ENCODE measurements around the gene TMCC1. TPM values are rescaled to one million over a fixed set of nuclear protein-coding genes. Genes with fewer than 3 reads are reported as not detected.
"Not testable (repeated sequence)": the region's sequence is repeated elsewhere in the genome, so short reads cannot be mapped to it uniquely, and the experiment has no call there.

TMCC1 gene
- total RNA-seq, 2 donors from 2014 or later: 10.1 to 13.2 TPM

DNA sequence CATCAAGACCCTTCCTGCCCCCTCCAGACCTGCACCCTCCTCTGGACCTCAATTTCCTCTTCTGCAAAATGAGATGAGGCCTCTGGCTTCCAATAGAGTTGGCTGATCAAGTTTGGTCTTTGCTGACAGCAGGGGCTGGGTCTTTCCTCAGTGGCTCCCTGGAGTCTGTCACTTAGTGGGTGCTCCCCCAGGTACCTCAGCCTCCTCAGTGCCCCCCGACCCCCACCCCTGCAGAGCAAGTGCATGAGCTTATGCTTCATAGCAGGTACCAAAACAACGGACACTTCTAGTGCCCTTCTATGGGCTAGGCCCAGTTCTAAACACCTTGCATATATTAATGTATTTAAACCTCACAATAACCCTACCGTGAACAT, 280.2 kb downstream of the TMCC1 start:
- DNase-seq: no peak
- no peak overlapping the region for H3K27ac ChIP-seq
- intact Hi-C loops (cut with DNase I): loop anchor here (10.0 kb wide), 1 partner anchor 129 kb away; no protein-coding TSS in a partner anchor
- H3K27me3 ChIP-seq: no peaks in the 10 kb centered on the region
- H3K4me1 ChIP-seq: peaks cover 15% of the 10 kb centered on the region
- no peak for ATAC-seq
- no peaks in the 10 kb centered on the region for H3K9me3 ChIP-seq
- H3K4me3 ChIP-seq: no peak overlapping the region
- 73 to 75% methylated on average over 3 of the region's 3 CpGs for WGBS, 2 donors
- H3K36me3 ChIP-seq (replicated peaks in 1 of 2; ENCODE audit: insufficient read depth in 1 of 2, low read depth in 2 of 2): no peaks in the 10 kb centered on the region
- TF ChIP-seq, protein P1, sequence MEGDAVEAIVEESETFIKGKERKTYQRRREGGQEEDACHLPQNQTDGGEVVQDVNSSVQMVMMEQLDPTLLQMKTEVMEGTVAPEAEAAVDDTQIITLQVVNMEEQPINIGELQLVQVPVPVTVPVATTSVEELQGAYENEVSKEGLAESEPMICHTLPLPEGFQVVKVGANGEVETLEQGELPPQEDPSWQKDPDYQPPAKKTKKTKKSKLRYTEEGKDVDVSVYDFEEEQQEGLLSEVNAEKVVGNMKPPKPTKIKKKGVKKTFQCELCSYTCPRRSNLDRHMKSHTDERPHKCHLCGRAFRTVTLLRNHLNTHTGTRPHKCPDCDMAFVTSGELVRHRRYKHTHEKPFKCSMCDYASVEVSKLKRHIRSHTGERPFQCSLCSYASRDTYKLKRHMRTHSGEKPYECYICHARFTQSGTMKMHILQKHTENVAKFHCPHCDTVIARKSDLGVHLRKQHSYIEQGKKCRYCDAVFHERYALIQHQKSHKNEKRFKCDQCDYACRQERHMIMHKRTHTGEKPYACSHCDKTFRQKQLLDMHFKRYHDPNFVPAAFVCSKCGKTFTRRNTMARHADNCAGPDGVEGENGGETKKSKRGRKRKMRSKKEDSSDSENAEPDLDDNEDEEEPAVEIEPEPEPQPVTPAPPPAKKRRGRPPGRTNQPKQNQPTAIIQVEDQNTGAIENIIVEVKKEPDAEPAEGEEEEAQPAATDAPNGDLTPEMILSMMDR (IDR thresholded peaks at IDR 0.05): no peak
- TF ChIP-seq POLR2A (IDR thresholded peaks at IDR 0.05): no peak

DNA sequence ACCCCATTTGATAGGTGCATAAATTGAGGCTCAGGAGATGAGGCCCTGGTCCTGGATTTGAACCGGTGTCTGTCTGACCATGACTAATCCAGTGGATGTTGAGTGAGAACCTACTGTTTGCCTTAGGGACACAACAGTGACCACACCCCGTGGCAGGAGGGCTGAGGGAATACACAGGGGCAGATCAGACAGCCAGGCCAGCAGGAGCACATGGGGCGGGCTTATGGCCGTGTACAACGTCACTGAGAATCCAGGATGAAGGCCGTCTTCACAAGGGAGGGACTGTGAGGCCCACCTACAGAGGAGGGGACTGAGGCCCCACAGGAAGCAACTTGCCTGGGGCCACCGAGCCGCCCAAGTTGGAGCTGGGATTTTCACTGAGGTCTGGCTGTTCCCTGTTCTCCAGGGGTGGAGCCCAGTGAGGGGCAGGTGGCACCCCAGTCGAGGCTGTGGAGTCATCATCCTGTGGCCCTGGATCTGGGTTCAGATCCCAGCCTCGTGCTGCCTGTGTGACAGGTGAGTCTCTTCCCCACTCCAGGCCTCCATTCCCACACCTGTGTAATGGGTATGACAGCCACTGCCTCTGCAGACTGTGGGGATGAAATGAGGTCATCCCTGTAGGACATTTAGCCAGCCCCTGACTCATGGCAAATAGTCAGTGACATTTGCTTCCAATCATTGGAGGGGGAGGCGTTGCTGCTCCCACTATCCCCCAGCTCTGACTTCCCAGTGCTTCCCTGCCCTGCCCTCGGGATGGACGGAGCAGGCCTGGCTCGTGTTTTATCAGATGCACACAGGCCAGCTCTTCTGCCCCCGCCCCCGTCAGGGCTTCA, 280.8 kb downstream of the TMCC1 start:
- no peaks in the 10 kb centered on the region for H3K36me3 ChIP-seq (replicated peaks in 1 of 2; ENCODE audit: insufficient read depth in 1 of 2, low read depth in 2 of 2)
- WGBS, 2 donors: 71 to 73% methylated on average over 12 to 16 of the region's 16 CpGs
- ATAC-seq: no peak
- H3K4me1 ChIP-seq: peaks cover 15% of the 10 kb centered on the region
- no peak for TF ChIP-seq POLR2A (IDR thresholded peaks at IDR 0.05)
- TF ChIP-seq, protein P1 (IDR thresholded peaks at IDR 0.05): no peak
- peak overlapping the region in 1 of 4 donors; percentile 35 for H3K27ac ChIP-seq
- no peak overlapping the region for H3K4me3 ChIP-seq
- intact Hi-C loops (cut with DNase I): loop anchor here (10.0 kb wide), 1 partner anchor 128 kb away; no protein-coding TSS in a partner anchor
- H3K27me3 ChIP-seq: no peaks in the 10 kb centered on the region
- DNase-seq: no peak
- no peaks in the 10 kb centered on the region for H3K9me3 ChIP-seq

DNA sequence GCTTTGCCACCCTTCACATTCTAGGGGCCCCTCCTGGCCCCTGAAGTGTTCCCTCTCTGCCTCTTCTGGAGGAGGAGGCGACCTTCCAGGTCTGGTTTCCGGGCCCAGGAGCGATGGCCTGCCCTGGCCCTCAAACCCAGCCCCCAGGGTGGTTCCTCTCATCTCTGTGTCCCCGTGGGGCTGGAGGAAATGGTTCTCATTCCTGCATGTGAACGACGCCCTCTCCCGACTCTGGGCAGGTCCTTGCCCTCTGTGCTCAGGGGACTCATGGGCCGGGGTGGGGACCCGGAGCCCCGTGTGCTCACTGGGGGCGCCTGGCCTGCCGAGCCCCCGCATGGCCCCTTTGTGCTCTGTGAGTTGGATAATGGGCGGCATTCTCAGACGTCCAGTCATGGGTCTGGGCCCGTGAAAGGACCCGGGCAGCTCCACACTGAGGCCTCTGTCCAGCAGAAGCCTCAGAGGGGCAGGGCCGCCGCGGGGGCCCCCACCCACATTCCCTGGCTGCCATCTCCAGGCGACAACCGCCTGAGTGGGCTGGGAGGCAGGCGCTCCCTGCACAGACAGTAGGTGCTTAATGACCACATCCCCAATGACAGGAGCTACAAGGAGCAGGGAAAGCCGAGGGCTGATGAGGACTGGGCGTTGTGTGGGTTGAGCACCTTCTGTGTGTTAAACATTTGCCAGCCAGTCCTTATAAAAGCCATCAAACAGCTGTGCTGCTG, 281.5 kb downstream of the TMCC1 start:
- Histone ChIP-seq H3K4me3 (no peak overlapping the region), H3K9me3 (no peaks in the 10 kb centered on the region), H3K27me3 (no peaks in the 10 kb centered on the region), H3K4me1 (peaks cover 20% of the 10 kb centered on the region), H3K27ac (peak overlapping the region in 1 of 4 donors; percentile 35), H3K36me3 (replicated peaks in 1 of 2; ENCODE audit: insufficient read depth in 1 of 2, low read depth in 2 of 2) (no peaks in the 10 kb centered on the region)
- DNase-seq (no peak), ATAC-seq (peak; percentile 7)
- WGBS, 2 donors: 62 to 71% methylated on average over 6 to 25 of the region's 25 CpGs
- intact Hi-C loops (cut with DNase I): loop anchor here (10.0 kb wide), 1 partner anchor 127 kb away; no protein-coding TSS in a partner anchor
- no peak for TF ChIP-seq POLR2A (IDR thresholded peaks at IDR 0.05)
- TF ChIP-seq, protein P1 (IDR thresholded peaks at IDR 0.05): no peak

DNA sequence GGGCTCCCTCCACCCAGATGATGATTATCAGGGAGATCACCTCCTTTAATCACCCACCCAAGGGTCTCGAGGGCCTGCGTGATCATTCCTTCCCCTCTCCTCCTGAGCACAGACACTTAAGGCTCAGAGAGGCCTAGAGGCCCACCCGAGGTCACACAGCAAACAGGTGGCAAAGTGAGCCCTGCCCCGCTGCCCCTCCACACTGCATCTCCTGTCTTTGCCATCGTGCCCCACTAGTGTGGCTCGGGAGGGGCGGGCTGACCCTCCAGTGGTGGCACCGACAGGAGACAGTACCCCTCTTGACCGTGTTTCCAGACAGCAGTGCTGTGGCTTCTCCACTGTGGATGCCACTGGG, 282.1 kb downstream of the TMCC1 start:
- no peak for TF ChIP-seq POLR2A (IDR thresholded peaks at IDR 0.05)
- TF ChIP-seq, protein P1 (IDR thresholded peaks at IDR 0.05): no peak

DNA sequence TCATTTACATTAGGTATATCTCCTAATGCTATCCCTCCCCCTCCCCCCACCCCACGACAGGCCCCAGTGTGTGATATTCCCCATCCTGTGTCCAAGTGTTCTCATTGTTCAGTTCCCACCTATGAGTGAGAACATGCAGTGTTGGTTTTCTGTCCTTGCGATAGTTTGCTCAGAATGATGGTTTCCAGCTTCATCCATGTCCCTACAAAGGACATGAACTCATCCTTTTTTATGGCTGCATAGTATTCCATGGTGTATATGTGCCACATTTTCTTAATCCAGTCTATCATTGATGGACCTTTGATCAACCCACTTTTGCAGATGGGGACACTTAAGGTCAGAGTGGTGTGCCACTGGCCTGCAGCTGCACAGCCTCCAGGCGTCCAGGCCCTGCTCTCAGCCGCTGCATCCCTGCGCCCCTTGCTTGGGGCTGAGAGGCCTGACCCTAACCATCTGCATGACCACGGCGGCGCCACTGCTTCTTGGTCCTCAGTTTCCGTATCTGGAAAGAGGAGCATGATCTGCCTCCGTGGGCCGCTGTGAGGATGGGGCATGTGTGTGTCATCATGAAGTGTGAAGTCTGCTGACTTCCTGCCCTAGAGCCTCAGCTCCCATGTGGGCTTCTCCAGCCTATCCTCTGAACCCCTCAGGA, 282.6 kb downstream of the TMCC1 start:
- ATAC-seq; H3K27ac ChIP-seq; H3K36me3 ChIP-seq (replicated peaks in 1 of 2; ENCODE audit: insufficient read depth in 1 of 2, low read depth in 2 of 2); H3K27me3 ChIP-seq; DNase-seq; H3K9me3 ChIP-seq; H3K4me3 ChIP-seq: not testable (repeated sequence)
- peaks cover 25% of the 10 kb centered on the region for H3K4me1 ChIP-seq
- intact Hi-C loops (cut with DNase I): loop anchor here (10.0 kb wide), 1 partner anchor 126 kb away; no protein-coding TSS in a partner anchor
- WGBS, 2 donors: 88 to 100% methylated on average over 10 to 11 of the region's 11 CpGs

More for the DNA sequence above, 282.1 kb downstream of the TMCC1 start:
- no peak for ATAC-seq
- no peak overlapping the region for H3K4me3 ChIP-seq
- H3K27ac ChIP-seq: peak overlapping the region in 1 of 4 donors; percentile 35
- H3K4me1 ChIP-seq: peaks cover 21% of the 10 kb centered on the region
- DNase-seq: no peak
- H3K27me3 ChIP-seq: no peaks in the 10 kb centered on the region
- no peaks in the 10 kb centered on the region for H3K36me3 ChIP-seq (replicated peaks in 1 of 2; ENCODE audit: insufficient read depth in 1 of 2, low read depth in 2 of 2)
- intact Hi-C loops (cut with DNase I): loop anchor here (10.0 kb wide), 1 partner anchor 127 kb away; no protein-coding TSS in a partner anchor
- WGBS, 2 donors: 76 to 79% methylated on average over 6 to 9 of the region's 9 CpGs
- no peaks in the 10 kb centered on the region for H3K9me3 ChIP-seq
